Measurements from ENCODE around the gene LRCH3. TPM values are rescaled to one million over a fixed set of nuclear protein-coding genes. Genes with fewer than 3 reads are reported as not detected.

The LRCH3 gene
- total RNA-seq, 1 experiment from 2014 or later: 75.8 TPM

- TF ChIP-seq TCF7L2 (IDR thresholded peaks at IDR 0.05; ENCODE audit: low read depth, low read length): no peak
These were observed 11.9 kb downstream of the LRCH3 start (continued) for GRCh38 chr3:197802779-197803459.

DNA sequence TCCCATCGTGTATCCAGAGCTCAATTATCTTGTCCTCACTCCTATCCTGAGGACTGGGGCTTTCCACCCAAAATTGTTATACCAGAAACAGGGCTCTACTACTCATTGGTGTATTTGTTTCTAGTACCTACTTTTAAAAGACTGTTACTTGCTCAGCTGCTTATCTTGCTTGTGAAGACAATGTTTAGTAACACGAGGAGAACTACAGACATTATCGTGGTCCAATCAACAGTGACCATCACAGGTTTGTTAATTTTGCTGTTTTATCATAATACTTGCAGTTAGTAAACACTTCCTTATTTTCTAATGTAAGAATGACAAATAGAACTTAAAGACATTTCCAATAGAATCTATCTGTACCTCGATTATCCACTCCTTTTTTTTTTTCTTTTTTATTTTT is 13.5 kb downstream of the LRCH3 start:
- DNase-seq (ENCODE audit: low read depth, low spot score) (no peak), ATAC-seq (no peak)
- Histone ChIP-seq H3K36me3 (ENCODE audit: control insufficient read depth, insufficient read depth, low read length) (no peaks in the 10 kb centered on the region), H3K9me3 (ENCODE audit: control insufficient read depth, insufficient read depth, low read depth, low read length) (no peaks in the 10 kb centered on the region), H3K27ac (ENCODE audit: low read length) (no peak overlapping the region), H3K27me3 (ENCODE audit: control insufficient read depth, insufficient read depth, low read length) (no peaks in the 10 kb centered on the region), H3K4me3 (ENCODE audit: low read depth in 2 of 2, low read length in 2 of 2) (no peak overlapping the region), H3K4me1 (ENCODE audit: control insufficient read depth, insufficient read depth, low read length) (peaks cover 9% of the 10 kb centered on the region)
- TF ChIP-seq, protein P1, sequence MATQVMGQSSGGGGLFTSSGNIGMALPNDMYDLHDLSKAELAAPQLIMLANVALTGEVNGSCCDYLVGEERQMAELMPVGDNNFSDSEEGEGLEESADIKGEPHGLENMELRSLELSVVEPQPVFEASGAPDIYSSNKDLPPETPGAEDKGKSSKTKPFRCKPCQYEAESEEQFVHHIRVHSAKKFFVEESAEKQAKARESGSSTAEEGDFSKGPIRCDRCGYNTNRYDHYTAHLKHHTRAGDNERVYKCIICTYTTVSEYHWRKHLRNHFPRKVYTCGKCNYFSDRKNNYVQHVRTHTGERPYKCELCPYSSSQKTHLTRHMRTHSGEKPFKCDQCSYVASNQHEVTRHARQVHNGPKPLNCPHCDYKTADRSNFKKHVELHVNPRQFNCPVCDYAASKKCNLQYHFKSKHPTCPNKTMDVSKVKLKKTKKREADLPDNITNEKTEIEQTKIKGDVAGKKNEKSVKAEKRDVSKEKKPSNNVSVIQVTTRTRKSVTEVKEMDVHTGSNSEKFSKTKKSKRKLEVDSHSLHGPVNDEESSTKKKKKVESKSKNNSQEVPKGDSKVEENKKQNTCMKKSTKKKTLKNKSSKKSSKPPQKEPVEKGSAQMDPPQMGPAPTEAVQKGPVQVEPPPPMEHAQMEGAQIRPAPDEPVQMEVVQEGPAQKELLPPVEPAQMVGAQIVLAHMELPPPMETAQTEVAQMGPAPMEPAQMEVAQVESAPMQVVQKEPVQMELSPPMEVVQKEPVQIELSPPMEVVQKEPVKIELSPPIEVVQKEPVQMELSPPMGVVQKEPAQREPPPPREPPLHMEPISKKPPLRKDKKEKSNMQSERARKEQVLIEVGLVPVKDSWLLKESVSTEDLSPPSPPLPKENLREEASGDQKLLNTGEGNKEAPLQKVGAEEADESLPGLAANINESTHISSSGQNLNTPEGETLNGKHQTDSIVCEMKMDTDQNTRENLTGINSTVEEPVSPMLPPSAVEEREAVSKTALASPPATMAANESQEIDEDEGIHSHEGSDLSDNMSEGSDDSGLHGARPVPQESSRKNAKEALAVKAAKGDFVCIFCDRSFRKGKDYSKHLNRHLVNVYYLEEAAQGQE (IDR thresholded peaks at IDR 0.05; ENCODE audit: insufficient read depth in 1 of 2, low read depth in 2 of 2, low read length in 1 of 2): no peak
- intact Hi-C loops (cut with micrococcal nuclease; ENCODE audit: unreplicated experiment) (no loop called here), in situ Hi-C loops (cut with HindIII; ENCODE audit: low pct_unique_long_range_greater_than_20kb, low sequenced_read_pairs) (no loop called here)
- no TSS peak for BruUV-seq (replicated peaks)
- CTCF ChIA-PET: no interaction called here
- POLR2A ChIA-PET: no interaction called here

- no peak for ATAC-seq
- BruUV-seq (replicated peaks): TSS peak; percentile 34
These were observed 17.0 kb downstream of the LRCH3 start for GRCh38 chr3:197807969-197808587.

More at GRCh38 chr3:197807969-197808587, 17.0 kb downstream of the LRCH3 start:
- in situ Hi-C loops (cut with HindIII; ENCODE audit: low pct_unique_long_range_greater_than_20kb, low sequenced_read_pairs): no loop called here
- Histone ChIP-seq H3K36me3 (ENCODE audit: control insufficient read depth, insufficient read depth, low read length) (no peaks in the 10 kb centered on the region), H3K9me3 (ENCODE audit: control insufficient read depth, insufficient read depth, low read depth, low read length) (no peaks in the 10 kb centered on the region), H3K27me3 (ENCODE audit: control insufficient read depth, insufficient read depth, low read length) (no peaks in the 10 kb centered on the region), H3K27ac (ENCODE audit: low read length) (no peak overlapping the region), H3K4me3 (ENCODE audit: low read depth in 2 of 2, low read length in 2 of 2) (no peak overlapping the region), H3K4me1 (ENCODE audit: control insufficient read depth, insufficient read depth, low read length) (peaks cover 8% of the 10 kb centered on the region)
- ChIA-PET CTCF (no interaction called here), POLR2A (no interaction called here)
- no peak for DNase-seq (ENCODE audit: low read depth, low spot score)
- intact Hi-C loops (cut with micrococcal nuclease; ENCODE audit: unreplicated experiment): no loop called here
- TF ChIP-seq POLR2AphosphoS5 (IDR thresholded peaks at IDR 0.05; ENCODE audit: low read depth, low read length) (no peak), TCF7L2 (IDR thresholded peaks at IDR 0.05; ENCODE audit: low read depth, low read length) (no peak), SIN3A (IDR thresholded peaks at IDR 0.05; ENCODE audit: borderline replicate concordance, insufficient read depth, low read depth, low read length) (no peak)
- TF ChIP-seq, protein P1 (IDR thresholded peaks at IDR 0.05; ENCODE audit: insufficient read depth in 1 of 2, low read depth in 2 of 2, low read length in 1 of 2): no peak
- TF ChIP-seq, protein P2, sequence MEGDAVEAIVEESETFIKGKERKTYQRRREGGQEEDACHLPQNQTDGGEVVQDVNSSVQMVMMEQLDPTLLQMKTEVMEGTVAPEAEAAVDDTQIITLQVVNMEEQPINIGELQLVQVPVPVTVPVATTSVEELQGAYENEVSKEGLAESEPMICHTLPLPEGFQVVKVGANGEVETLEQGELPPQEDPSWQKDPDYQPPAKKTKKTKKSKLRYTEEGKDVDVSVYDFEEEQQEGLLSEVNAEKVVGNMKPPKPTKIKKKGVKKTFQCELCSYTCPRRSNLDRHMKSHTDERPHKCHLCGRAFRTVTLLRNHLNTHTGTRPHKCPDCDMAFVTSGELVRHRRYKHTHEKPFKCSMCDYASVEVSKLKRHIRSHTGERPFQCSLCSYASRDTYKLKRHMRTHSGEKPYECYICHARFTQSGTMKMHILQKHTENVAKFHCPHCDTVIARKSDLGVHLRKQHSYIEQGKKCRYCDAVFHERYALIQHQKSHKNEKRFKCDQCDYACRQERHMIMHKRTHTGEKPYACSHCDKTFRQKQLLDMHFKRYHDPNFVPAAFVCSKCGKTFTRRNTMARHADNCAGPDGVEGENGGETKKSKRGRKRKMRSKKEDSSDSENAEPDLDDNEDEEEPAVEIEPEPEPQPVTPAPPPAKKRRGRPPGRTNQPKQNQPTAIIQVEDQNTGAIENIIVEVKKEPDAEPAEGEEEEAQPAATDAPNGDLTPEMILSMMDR (IDR thresholded peaks at IDR 0.05): no peak
